H1 (cell line): ENCODE results near the gene GNA12. TPM values are rescaled to one million over a fixed set of nuclear protein-coding genes. Genes with fewer than 3 reads are reported as not detected.
A peak's percentile ranks its signal among the peaks of the same experiment; 100 is the strongest.

Experiments
- CTCF ChIA-PET: fragments of 300-600 bp; sonication (Branson Sonifier 250); formaldehyde crosslinking; loops from one replicate; lab custom pipeline; 2021; ENCODE audit not compliant: partially characterized antibody; lab: Charles Lee
- POLR2A ChIA-PET: fragments of 300-600 bp; sonication (Branson Sonifier 250); formaldehyde crosslinking; loops from one replicate; lab custom pipeline; 2021; ENCODE audit warnings: inconsistent platforms; ENCODE audit not compliant: partially characterized antibody; lab: Charles Lee
- DNase-seq, 2 experiments: peaks; one replicate each; pipeline versions ENCODE4 v3.0.0 to v3.0.0-alpha.2; 2010 to 2022; ENCODE audit warnings: low spot score in 2 of 2, low read depth in 1 of 2, mixed read lengths in 1 of 2
- FAIRE-seq: peaks from 2 replicates; lab custom pipeline; 2011; peaks lifted over from hg19 to GRCh38; lab: Jason Lieb, UNC
- H2AFZ ChIP-seq: 2 replicates; pipeline ENCODE4 v1.8.1; 2012; ENCODE audit warnings: low read length, inconsistent platforms
- H2AK5ac ChIP-seq: 2 replicates; pipeline ENCODE4 v1.6.1; 2013; ENCODE audit warnings: low read depth, low read length
- H2BK120ac ChIP-seq: replicated peaks from 2 replicates; pipeline ENCODE3; 2013; ENCODE audit warnings: low read depth, low read length, inconsistent platforms
- H2BK12ac ChIP-seq: 2 replicates; pipeline ENCODE4 v1.6.1; 2013; ENCODE audit warnings: low read depth, low read length
- H2BK15ac ChIP-seq: 2 replicates; pipeline ENCODE4 v1.6.1; 2013; ENCODE audit warnings: low read length
- H2BK20ac ChIP-seq: 2 replicates; pipeline ENCODE4 v1.6.1; 2013; ENCODE audit warnings: low read length
- H2BK5ac ChIP-seq: 2 replicates; pipeline ENCODE4 v1.6.1; 2013; ENCODE audit warnings: low read depth, low read length
- H3K14ac ChIP-seq: 2 replicates; pipeline ENCODE4 v1.6.1; 2013; ENCODE audit warnings: inconsistent platforms; ENCODE audit not compliant: insufficient read length
- H3K18ac ChIP-seq: 2 replicates; pipeline ENCODE4 v1.6.1; 2013; ENCODE audit warnings: low read length; ENCODE audit errors: extremely low read depth
- H3K23ac ChIP-seq: 2 replicates; pipeline ENCODE4 v1.6.1; 2013; ENCODE audit warnings: inconsistent platforms; ENCODE audit not compliant: insufficient read length
- H3K23me2 ChIP-seq: 2 replicates; pipeline ENCODE4 v1.6.1; 2013; ENCODE audit warnings: low read depth, low read length
- H3K27ac ChIP-seq: 2 replicates; pipeline ENCODE4 v1.6.1; 2011; ENCODE audit warnings: low read depth, low read length, inconsistent platforms
- H3K27me3 ChIP-seq, 4 experiments: replicated peaks in 1 of 4; 1 replicate in 1 of 4; 2 replicates in 3 of 4; pipeline versions ENCODE4 v1.6.1 to v1.8.1; 2011 to 2013; ENCODE audit warnings: low read length in 3 of 4, mild to moderate bottlenecking in 3 of 4, inconsistent platforms in 2 of 4, mixed read lengths in 2 of 4, moderate library complexity in 1 of 4; ENCODE audit not compliant: control insufficient read depth in 3 of 4, insufficient read depth in 3 of 4; ENCODE audit errors: extremely low read depth in 1 of 4
- H3K36me3 ChIP-seq, 4 experiments: 2 replicates each; pipeline versions ENCODE4 v1.6.1 to v1.8.1; 2011 to 2013; ENCODE audit warnings: mild to moderate bottlenecking in 4 of 4, low read length in 3 of 4, moderate library complexity in 2 of 4, control low read depth in 1 of 4, inconsistent platforms in 1 of 4; ENCODE audit not compliant: insufficient read depth in 4 of 4, control insufficient read depth in 2 of 4
- H3K4ac ChIP-seq: replicated peaks from 2 replicates; pipeline ENCODE3; 2013; ENCODE audit warnings: low read length, low read depth, mixed read lengths, inconsistent platforms; ENCODE audit not compliant: insufficient read length
- H3K4me1 ChIP-seq, 4 experiments: replicated peaks in 1 of 4; 1 replicate in 1 of 4; 2 replicates in 3 of 4; pipeline versions ENCODE4 v1.6.1 to v1.8.1; 2011 to 2013; ENCODE audit warnings: low read length in 3 of 4, inconsistent platforms in 2 of 4, mixed read lengths in 1 of 4; ENCODE audit not compliant: insufficient read depth in 4 of 4, control insufficient read depth in 3 of 4
- H3K4me2 ChIP-seq, 2 experiments: 2 replicates each; pipeline versions ENCODE4 v1.6.1 to v1.8.1; 2011 to 2013; ENCODE audit warnings: low read depth in 2 of 2, low read length in 2 of 2, control low read depth in 1 of 2, inconsistent platforms in 1 of 2, mild to moderate bottlenecking in 1 of 2; ENCODE audit not compliant: insufficient read depth in 1 of 2
- H3K4me3 ChIP-seq, 4 experiments: fragments of 200-600, 300-600 bp in 1 of 4; sonication (generic), shearing (Covaris generic), sonication (Bioruptor Twin) in 1 of 4; 2 replicates each; pipeline versions ENCODE4 v1.5.1 to v1.8.1; 2011 to 2016; ENCODE audit warnings: low read length in 4 of 4, low read depth in 3 of 4, control low read depth in 2 of 4, inconsistent platforms in 2 of 4, mild to moderate bottlenecking in 2 of 4, mixed read lengths in 1 of 4, moderate library complexity in 1 of 4; ENCODE audit not compliant: insufficient read depth in 2 of 4; ENCODE audit errors: extremely low read depth in 1 of 4
- H3K56ac ChIP-seq: replicated peaks from 2 replicates; pipeline ENCODE3; 2013; ENCODE audit warnings: low read depth, mild to moderate bottlenecking, mixed read lengths, low read length, inconsistent platforms; ENCODE audit not compliant: insufficient read length
- H3K79me1 ChIP-seq: 2 replicates; pipeline ENCODE4 v1.6.1; 2013; ENCODE audit warnings: low read depth, low read length, control low read depth
- H3K79me2 ChIP-seq, 2 experiments: 2 replicates each; pipeline versions ENCODE4 v1.6.1 to v1.8.1; 2012 to 2013; ENCODE audit warnings: low read length in 2 of 2, mild to moderate bottlenecking in 2 of 2, inconsistent platforms in 1 of 2; ENCODE audit not compliant: insufficient read depth in 2 of 2, control insufficient read depth in 1 of 2
- H3K9ac ChIP-seq, 4 experiments: replicated peaks in 1 of 4; 1 replicate in 1 of 4; 2 replicates in 3 of 4; pipeline versions ENCODE4 v1.6.1 to v1.8.1; 2011 to 2013; ENCODE audit warnings: low read depth in 3 of 4, low read length in 3 of 4, control low read depth in 2 of 4, mild to moderate bottlenecking in 2 of 4, moderate library complexity in 2 of 4, inconsistent platforms in 1 of 4; ENCODE audit errors: extremely low read depth in 1 of 4
- H3K9me3 ChIP-seq, 2 experiments: 2 replicates each; pipeline versions ENCODE4 v1.6.1 to v1.8.1; 2012 to 2013; ENCODE audit warnings: mild to moderate bottlenecking in 2 of 2, moderate library complexity in 2 of 2, control low read depth in 1 of 2, inconsistent platforms in 1 of 2, low read depth in 1 of 2, low read length in 1 of 2, mixed read lengths in 1 of 2; ENCODE audit not compliant: insufficient read depth in 2 of 2
- H4K20me1 ChIP-seq, 2 experiments: replicated peaks in 1 of 2; 2 replicates each; pipeline versions ENCODE3 to v1.8.1; 2011 to 2013; ENCODE audit warnings: inconsistent platforms in 2 of 2, low read length in 2 of 2, mild to moderate bottlenecking in 1 of 2; ENCODE audit not compliant: insufficient read depth in 2 of 2, control insufficient read depth in 1 of 2
- H4K5ac ChIP-seq: 2 replicates; pipeline ENCODE4 v1.6.1; 2013; ENCODE audit warnings: low read length, low read depth, mixed read lengths, inconsistent platforms; ENCODE audit not compliant: insufficient read length
- H4K8ac ChIP-seq: 2 replicates; pipeline ENCODE4 v1.8.0; 2013; ENCODE audit warnings: mild to moderate bottlenecking, moderate library complexity, low read length, inconsistent platforms; ENCODE audit not compliant: insufficient read depth; ENCODE audit errors: extremely low read depth
- H4K91ac ChIP-seq: replicated peaks from 2 replicates; pipeline ENCODE3; 2013; ENCODE audit warnings: low read length, mixed read lengths, inconsistent platforms; ENCODE audit not compliant: insufficient read length
- BACH1 ChIP-seq: IDR thresholded peaks from 2 replicates; pipeline ENCODE4 v1.6.1; 2012; ENCODE audit warnings: low read length, improper control_type of control experiment
- CTCF ChIP-seq, 3 experiments: IDR thresholded peaks; 1 replicate in 2 of 3; 2 replicates in 1 of 3; pipeline versions ENCODE4 v1.5.1 to v1.6.1; 2011; ENCODE audit warnings: low read length in 3 of 3, mild to moderate bottlenecking in 3 of 3, inconsistent platforms in 2 of 3, low read depth in 1 of 3, moderate library complexity in 1 of 3; ENCODE audit not compliant: insufficient read depth in 1 of 3; ENCODE audit errors: control extremely low read depth in 1 of 3
- FOSL1 ChIP-seq: IDR thresholded peaks from 2 replicates; pipeline ENCODE4 v1.6.1; 2011; ENCODE audit warnings: mild to moderate bottlenecking, low read depth, low read length, moderate library complexity; ENCODE audit not compliant: insufficient read depth
- KDM1A ChIP-seq: fragments of 200-600, 300-600 bp; sonication (generic); IDR thresholded peaks from 2 replicates; pipeline ENCODE4 v1.7.1; 2016; ENCODE audit warnings: mild to moderate bottlenecking, low read length, borderline replicate concordance
- KDM5A ChIP-seq: fragments of 200-600 bp; IDR thresholded peaks from 2 replicates; pipeline ENCODE4 v1.7.1; 2012; ENCODE audit warnings: mild to moderate bottlenecking, low read length, inconsistent platforms, mixed read lengths
- NANOG ChIP-seq: IDR thresholded peaks from 2 replicates; pipeline ENCODE4 v1.6.1; 2011; ENCODE audit warnings: low read length, low read depth, mild to moderate bottlenecking, inconsistent platforms; ENCODE audit not compliant: insufficient read depth, poor library complexity, severe bottlenecking
- NRF1 ChIP-seq: IDR thresholded peaks from 2 replicates; pipeline ENCODE4 v1.6.1; 2011; ENCODE audit warnings: mild to moderate bottlenecking, low read depth, low read length, improper control_type of control experiment
- RAD21 ChIP-seq, 2 experiments: IDR thresholded peaks in 1 of 2; conservative IDR thresholded peaks in 1 of 2; 2 replicates each; pipeline ENCODE4 v1.6.1; 2011; ENCODE audit warnings: low read depth in 2 of 2, low read length in 2 of 2, improper control_type of control experiment in 1 of 2, inconsistent platforms in 1 of 2, mild to moderate bottlenecking in 1 of 2, moderate library complexity in 1 of 2
- SRF ChIP-seq: IDR thresholded peaks from 2 replicates; pipeline ENCODE4 v1.6.1; 2011; ENCODE audit warnings: mild to moderate bottlenecking, low read depth, low read length, moderate library complexity
- TAF1 ChIP-seq: IDR thresholded peaks from 2 replicates; pipeline ENCODE4 v1.6.1; 2011; ENCODE audit warnings: mild to moderate bottlenecking, low read depth, low read length
- TCF12 ChIP-seq: IDR thresholded peaks from 2 replicates; pipeline ENCODE4 v1.6.1; 2011; ENCODE audit warnings: low read depth, mild to moderate bottlenecking, low read length
- WGBS, 2 experiments: shearing (Covaris generic) in 1 of 2; methylation state at CpG; one replicate each; pipeline versions ENCODE4 v1.1.6 to v1.1.7; 2013 to 2015; ENCODE audit warnings: low lambda C conversion rate in 2 of 2, mixed read lengths in 2 of 2, inconsistent platforms in 1 of 2, low coverage in 1 of 2, missing lambda C conversion rate in 1 of 2; ENCODE audit not compliant: insufficient replicate concordance in 2 of 2, insufficient coverage in 1 of 2, insufficient read length in 1 of 2; ENCODE audit errors: extremely low coverage in 1 of 2, missing lambda C conversion rate in 1 of 2; 5-methylcytosine and 5-hydroxymethylcytosine counted together
- polyA plus RNA-seq, 7 experiments: library from polyadenylated mRNA; depleted of rRNA in 3 of 7; stranded (reverse) in 5 of 7; unstranded in 2 of 7; fragments of >200 nt in 5 of 7; fragments of 200-250 nt in 2 of 7; gene quantifications; 1 replicate in 5 of 7; 2 replicates in 1 of 7; 4 replicates in 1 of 7; pipeline versions ENCODE4 v1.2.1 to v1.2.3, GENCODE V29; 2011 to 2013; ENCODE audit warnings: missing spikeins in 2 of 7, mixed read lengths in 2 of 7
- total RNA-seq: library from RNA; stranded (reverse); fragmentation: NEBNext Ultra II Directional; extraction: Animal tissue kit (Norgen Biotek cat#: 25700); gene quantifications from 2 replicates; pipeline ENCODE4 v1.2.1, GENCODE V29; 2021

The GNA12 gene
- total and polyA plus RNA-seq, 2 of the 8 experiments (the other 6 are each of a cell fraction or from before 2014, with no cell fraction given): 96.5 to 109 TPM

- Histone ChIP-seq H2AFZ (no peak overlapping the region), H3K9me3 (no peaks in the 10 kb centered on the region), H3K79me2 (peaks cover 0 to 75% of the 10 kb centered on the region in 2 experiments; a peak in 2 of 4 replicates), H4K91ac (no peak overlapping the region), H3K9ac (peak overlapping the region in 1 of 4 experiments; percentile 13; a peak in 1 of 7 replicates), H2BK15ac (no peak overlapping the region), H4K5ac (no peak overlapping the region), H3K23me2 (no peaks in the 10 kb centered on the region), H3K4me3 (no peak overlapping the region), H3K4ac (no peak overlapping the region), H2AK5ac (no peak overlapping the region), H3K27ac (no peak overlapping the region), H3K14ac (no peak overlapping the region), H3K18ac (no peak overlapping the region), H3K79me1 (peaks cover 14% of the 10 kb centered on the region), H2BK5ac (no peak overlapping the region), H2BK120ac (no peak overlapping the region), H3K4me2 (no peak overlapping the region), H2BK20ac (no peak overlapping the region), H3K4me1 (peaks cover 0 to 12% (median 4%) of the 10 kb centered on the region in 4 experiments; a peak in 4 of 7 replicates), H3K23ac (no peak overlapping the region), H4K8ac (no peak overlapping the region), H2BK12ac (no peak overlapping the region), H3K36me3 (peaks cover 7 to 11% (median 10%) of the 10 kb centered on the region in 4 experiments), H4K20me1 (peaks cover 11 to 23% of the 10 kb centered on the region in 2 experiments), H3K27me3 (no peaks in the 10 kb centered on the region), H3K56ac (no peak overlapping the region)
- DNase-seq (no peak), FAIRE-seq (no peak)
- POLR2A ChIA-PET: interaction anchor here (1.0 to 1.9 kb wide), 2 partner anchors 16 to 25 kb away, joined by 3 to 5 read pairs; no protein-coding TSS in a partner anchor
- 95% methylated on average over 13 of the region's 13 CpGs; no CpG with 5 or more reads in 1 of the 2 experiments for WGBS, 2 experiments
- CTCF ChIA-PET: interaction anchor here (0.7 to 3.1 kb wide), 5 partner anchors 17 to 26 kb away, joined by 3 to 13 read pairs (median 5); no protein-coding TSS in a partner anchor
- TF ChIP-seq TAF1: no peak
- no peak for TF ChIP-seq RAD21 (IDR thresholded peaks at IDR 0.05 in 1 of 2, conservative IDR thresholded peaks at IDR 0.05 in 1 of 2; ENCODE audit: low read depth in 2 of 2, low read length in 2 of 2)
- no peak for TF ChIP-seq CTCF (IDR thresholded peaks at IDR 0.05; ENCODE audit: control extremely low read depth in 1 of 3, insufficient read depth in 1 of 3, low read depth in 1 of 3, low read length in 3 of 3)
- no peak for TF ChIP-seq KDM5A
- no peak for TF ChIP-seq BACH1
- no peak for TF ChIP-seq TCF12
- TF ChIP-seq SRF: no peak
- no peak for TF ChIP-seq KDM1A
- TF ChIP-seq NANOG: no peak
- no peak for TF ChIP-seq FOSL1
- TF ChIP-seq NRF1: no peak
These were observed 108.4 kb downstream of the GNA12 start for GRCh38 chr7:2735744-2736143.
